HuH-7 (cell line): ENCODE data around the gene SERPINE3.
A peak's percentile ranks its signal among the peaks of the same experiment; 100 is the strongest.

Experiments
- DNase-seq: peaks from one replicate; pipeline ENCODE4 v3.0.0; 2011; ENCODE audit warnings: low spot score

Gene SERPINE3

DNA sequence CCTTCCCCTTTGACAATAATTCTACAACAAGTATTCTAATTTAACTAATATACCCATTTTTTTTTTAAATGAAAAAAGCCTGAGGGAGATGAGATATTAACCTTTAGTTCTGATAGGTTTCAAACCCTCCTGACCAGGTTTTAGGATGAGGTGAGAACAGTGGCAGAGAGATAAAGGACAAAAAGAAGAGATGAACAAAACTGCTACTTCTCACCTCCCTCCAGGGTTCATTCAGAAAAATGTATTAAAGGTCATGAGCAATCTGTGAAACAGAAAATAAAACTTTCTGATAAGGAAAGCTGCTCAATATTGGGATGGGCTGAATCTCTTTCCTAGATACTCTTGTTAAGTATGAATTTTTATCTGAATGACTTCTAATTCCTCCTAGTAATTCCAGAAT lies 24.1 kb downstream of the SERPINE3 start:
- no peak for DNase-seq

DNA sequence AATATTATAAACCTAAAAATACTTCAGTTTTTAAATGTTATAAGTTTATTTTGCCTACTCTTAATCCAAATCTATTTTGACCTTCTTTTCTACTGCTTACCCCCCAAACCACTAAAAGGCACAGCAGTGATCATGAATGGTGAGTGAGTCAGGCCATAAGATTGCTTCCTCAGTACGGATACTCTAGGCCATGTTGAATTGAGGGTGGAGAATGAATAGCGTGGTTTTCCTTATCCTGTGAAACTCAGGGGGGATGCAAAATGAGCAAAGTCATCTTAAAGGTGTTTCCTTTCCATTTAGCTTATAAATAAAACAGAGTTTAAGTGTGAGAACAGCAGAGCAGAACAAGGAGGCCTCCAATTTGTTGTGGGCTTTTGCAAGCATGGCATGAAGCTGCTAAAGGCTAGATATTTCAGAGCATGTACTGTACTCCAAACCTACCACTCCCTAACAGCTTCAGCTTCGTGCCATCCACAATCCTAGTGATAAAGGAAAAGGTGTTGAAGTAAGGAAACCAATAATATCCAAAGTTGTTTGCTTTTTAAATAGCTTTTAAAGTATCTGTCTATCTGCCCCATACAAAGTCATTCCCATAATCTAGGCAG lies 25.0 kb downstream of the SERPINE3 start:
- DNase-seq, result no peak

DNA sequence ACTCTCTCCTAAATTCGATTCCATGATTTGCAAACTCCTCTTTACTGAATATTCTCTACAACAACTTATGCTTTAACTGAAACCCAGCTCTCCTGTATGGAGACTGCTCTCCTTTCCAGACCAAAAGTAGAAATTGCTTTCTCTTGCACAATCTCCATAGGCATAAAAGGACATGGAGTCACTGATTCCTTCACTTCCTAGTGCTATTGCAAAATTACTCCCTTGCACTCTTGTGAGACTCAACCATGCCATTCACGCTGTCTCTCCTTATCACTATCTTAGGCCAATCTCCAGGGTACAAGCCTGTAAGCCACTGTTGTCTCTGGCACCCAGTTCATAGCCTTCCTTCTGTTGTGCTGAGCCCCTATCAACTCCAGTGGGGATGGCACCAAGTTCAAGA lies 30.6 kb downstream of the SERPINE3 start:
- DNase-seq, result no peak

DNA sequence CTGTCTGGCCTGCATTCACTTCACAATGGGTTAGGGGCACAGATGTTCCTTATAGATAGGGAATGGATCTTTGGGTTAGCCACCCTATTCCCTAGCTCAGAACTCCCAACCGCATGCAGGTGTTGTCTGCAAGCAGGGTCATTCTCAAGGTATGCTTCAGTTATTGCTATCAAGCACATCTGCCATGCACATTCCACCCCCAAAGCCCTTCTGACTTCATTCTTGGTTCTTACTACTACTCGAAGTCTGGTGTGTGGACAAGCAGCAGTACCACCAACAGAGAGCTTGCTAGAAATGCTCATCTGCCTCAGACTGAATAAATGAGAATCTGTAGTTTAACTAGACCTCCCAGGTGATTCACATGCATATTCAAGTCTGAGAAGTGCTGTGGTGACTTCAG lies 31.3 kb downstream of the SERPINE3 start:
- no peak for DNase-seq

DNA sequence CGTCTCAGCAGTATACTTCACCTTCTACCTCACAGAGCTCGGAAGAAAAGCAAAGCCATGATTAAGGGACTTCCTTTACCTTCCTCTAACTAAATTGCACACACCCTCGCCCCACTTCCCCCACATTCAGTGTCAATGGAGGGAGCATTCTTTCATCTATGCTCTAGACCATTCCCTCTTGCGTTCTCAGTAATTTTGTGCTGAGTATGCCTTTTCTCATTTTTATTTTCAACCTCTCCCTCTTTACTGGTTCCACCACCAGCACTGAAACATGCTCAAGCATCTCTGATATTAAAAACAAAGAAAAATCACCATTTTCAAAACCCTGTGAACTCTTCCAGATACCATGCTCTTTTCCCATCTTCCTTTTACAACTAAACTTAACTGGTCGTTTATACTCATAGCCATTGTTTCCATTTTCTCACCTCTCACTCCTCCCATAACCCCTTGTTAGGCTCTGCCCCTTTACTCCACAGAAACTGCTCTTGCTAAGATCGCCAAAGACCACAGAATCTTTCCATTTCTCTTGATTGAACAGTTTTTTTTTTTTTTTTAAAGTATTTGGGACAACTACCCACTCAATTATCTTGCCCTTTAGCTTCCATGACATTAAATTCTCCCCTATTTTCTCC lies 32.4 kb downstream of the SERPINE3 start:
- DNase-seq, result no peak

DNA sequence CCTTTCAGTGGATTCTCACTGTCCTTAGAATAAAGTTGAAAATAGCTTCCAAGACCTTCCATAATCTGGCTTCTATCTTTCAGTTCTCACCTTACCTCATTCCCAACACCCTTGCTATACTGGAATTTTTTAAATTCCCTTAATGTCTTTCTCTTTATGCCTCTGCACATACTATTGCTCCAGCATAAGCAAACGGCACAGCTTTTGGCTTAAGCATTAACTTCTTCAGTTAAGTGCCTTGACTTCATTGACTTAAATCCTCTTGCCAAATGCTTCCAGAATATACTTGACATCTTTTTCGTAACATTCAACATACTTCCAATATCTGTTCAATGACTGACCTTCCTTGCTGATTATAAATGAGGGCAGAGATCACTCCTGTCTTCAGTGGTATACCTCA lies 34.0 kb downstream of the SERPINE3 start:
- DNase-seq, result no peak

DNA sequence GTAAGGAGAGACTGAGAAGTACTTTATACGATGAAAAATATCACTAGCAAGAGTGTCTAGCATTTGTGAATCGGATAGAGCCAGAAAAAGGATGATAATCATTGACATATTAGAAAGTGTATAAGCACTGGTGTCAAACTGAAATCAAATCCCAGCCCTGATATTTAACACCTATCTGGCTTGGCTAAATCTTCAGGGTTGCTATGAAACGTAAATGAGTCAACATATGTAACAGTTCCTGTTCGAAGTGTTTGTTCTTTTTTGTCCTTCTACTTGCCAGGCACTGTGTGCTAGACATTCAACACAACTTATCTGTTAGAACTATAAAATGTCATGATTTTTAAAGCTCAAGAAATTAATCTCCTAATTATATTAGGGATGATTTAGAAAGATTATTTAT lies 40.8 kb downstream of the SERPINE3 start:
- no peak for DNase-seq

DNA sequence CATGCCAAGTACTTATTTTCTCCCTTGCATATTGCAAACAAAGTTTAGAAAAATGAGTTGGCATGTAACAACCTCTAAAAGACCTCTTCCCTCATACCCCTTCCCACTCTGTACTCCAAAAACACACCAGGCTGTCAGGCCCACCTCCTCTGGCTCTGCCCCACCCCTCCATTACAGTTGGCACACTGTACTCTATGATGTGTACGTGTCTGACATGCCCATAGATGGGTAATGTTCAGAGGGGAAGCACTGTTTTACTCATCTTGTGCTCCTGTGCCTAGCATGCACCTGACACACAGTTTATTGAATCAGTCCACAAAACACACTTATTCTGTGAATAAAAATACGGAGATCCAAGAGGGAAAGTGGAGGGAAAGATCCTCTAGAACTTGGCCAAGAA lies 45.6 kb downstream of the SERPINE3 start:
- no peak for DNase-seq

DNA sequence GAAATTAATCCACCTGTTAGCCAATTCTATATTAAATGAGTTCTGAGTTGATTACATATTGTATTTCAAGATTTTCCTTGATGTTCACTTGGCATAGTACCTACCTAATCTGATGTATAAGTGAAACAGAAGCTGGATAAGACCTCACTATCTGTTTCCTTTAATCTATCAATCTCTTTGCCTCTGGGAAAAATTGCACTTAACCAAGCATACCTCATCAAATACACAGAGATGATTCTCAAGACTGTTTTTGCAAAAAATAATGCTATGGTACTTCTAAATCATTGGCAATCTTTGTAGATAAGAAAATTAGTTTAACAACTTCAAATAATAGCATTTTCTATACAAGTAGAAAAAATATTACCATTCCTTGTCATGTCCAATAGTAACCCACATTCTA lies 55.2 kb downstream of the SERPINE3 start:
- DNase-seq, result no peak

DNA sequence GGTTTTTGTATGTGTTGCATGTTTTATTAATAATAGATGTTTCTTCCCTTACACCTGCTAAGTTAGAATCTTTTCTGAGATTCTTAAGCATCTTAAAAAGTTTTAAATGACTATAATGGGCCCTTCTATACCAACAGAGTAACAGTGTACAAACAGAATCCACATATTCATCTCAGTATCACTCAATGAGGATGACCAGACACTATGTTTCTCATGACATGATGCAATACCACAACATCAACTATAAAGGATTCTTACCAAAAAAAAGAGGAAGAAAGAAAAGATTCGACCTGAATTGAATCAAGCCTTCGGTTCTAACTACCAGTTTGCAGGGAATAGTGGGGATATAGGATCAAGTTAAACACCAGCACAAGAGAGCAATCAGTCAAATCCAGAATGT lies 56.9 kb downstream of the SERPINE3 start:
- no peak for DNase-seq

DNA sequence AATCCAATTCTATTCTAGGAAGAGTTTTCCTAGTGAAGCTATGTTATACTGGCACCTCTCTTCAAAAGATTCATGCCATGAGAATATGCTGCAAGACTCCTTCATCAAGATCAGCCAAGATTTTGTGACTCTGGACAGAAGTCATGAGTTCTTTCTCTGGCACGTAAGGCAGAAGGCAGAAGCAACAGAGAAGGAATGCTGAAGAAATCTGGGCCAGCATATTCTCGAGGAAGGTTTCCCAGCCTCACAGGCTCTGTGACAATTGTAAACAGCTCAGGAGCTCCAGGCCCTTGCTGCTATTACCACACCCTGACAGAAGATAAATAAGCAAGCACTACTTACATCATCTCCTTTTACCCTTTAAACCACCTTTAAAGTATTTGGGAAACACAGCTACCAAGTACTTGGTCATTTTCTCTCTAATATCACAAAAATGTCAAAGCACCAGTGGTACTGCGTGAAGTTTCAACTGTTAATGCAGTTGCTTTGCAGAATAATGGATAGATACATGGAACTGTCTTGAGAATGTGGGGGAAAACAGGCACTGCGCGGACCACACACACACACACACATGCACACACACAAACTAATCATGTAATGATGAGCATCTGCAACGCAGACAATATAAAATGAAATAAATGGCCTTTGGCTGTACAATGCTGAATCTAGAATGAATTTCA lies 57.9 kb downstream of the SERPINE3 start:
- peak; percentile 8 for DNase-seq

DNA sequence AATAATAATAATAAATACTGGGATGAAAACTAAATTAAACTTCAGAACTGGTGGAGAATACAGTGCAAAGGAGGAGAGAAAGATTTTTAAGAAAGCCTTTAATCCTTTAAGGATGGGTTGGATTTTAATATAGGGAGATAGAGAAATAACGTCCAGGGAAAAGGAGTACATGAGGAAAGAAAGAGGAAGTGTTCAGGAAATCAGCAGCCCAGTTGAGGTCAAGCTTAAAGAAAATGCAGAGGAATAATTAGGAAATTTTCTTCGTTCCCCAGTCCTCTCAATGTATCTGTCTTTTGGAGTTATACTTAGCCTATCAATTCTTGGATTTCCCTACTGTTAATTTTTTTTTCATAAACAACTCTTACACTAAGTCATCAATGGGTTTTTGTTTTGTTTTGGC lies 65.7 kb downstream of the SERPINE3 start:
- no peak for DNase-seq

DNA sequence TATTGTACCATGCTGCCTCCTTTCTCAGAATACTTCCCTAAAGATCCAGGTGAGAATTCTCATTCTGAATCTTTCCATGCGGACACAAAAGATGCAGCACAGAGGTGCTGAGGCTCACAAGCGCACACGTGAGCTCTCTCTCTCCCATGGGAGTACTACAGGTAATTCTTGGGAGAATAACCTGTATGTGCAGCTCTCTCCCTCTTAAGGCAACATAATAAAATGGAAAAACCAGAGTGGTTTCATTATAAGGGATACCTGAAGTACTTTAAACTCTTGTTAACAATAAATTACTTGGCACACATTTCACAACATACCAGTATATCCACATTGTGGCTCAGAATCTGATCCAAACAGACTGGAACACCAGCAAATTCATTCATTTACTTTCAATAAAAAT lies 72.9 kb downstream of the SERPINE3 start:
- no peak for DNase-seq
